ENCODE results near the gene CDRT15L2.
"Not testable (repeated sequence)": the region's sequence is repeated elsewhere in the genome, so short reads cannot be mapped to it uniquely, and the experiment has no call there.

DNA sequence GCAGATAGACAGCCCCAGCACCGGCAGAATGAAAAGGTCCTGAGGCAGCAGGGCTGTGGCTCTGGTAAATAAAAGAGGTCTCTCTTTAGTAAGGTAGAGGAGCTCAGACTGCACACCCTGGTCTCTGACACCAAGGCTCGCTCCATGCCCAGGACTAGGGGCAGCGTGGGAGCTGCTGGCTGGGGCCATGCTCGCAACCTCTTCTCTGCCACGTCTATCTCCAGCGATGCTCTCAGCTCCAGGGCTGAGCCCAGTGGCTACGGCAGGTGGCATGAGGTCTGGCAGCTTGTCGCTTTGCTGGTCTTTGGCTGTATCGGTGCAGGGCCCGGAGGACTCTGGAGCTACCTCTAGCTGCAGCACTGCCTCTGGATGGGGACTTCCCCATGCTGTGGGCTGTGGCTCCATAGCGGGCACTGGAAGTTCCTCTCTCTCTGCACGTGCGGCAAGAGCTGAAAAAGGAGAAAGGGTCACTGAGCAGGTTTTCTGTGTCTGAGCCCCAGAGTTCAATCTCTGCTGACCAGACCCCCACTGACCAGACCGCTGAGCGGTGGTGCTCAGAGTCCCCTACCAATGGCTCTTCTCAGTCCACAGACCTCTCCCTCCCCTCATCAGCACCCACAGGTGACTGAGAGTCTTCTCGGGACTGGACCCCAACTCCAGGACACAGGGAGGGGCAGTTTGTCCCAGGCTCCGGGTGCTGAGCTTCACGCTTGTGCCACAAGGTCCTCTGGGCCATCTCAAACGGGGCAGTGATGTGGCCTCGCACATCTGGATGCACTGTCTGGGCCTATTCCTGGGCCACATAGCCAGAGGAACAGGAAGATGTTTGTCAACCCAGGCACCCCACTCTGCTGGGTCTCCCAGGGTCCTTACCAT, 24.2 kb upstream of the CDRT15L2 start:
- TF ChIP-seq POLR2A (IDR thresholded peaks at IDR 0.05) = not testable (repeated sequence)
- TF ChIP-seq, protein P1, sequence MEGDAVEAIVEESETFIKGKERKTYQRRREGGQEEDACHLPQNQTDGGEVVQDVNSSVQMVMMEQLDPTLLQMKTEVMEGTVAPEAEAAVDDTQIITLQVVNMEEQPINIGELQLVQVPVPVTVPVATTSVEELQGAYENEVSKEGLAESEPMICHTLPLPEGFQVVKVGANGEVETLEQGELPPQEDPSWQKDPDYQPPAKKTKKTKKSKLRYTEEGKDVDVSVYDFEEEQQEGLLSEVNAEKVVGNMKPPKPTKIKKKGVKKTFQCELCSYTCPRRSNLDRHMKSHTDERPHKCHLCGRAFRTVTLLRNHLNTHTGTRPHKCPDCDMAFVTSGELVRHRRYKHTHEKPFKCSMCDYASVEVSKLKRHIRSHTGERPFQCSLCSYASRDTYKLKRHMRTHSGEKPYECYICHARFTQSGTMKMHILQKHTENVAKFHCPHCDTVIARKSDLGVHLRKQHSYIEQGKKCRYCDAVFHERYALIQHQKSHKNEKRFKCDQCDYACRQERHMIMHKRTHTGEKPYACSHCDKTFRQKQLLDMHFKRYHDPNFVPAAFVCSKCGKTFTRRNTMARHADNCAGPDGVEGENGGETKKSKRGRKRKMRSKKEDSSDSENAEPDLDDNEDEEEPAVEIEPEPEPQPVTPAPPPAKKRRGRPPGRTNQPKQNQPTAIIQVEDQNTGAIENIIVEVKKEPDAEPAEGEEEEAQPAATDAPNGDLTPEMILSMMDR (IDR thresholded peaks at IDR 0.05) = not testable (repeated sequence)
